Natural killer cell treated with Interleukin-12 subunit alpha and Interleukin-12 subunit beta and Interleukin-15 and Interleukin-18, amount 100 ng/mL, for 72 hours (primary cell): ENCODE data around the gene CNTN4. TPM values are rescaled to one million over a fixed set of nuclear protein-coding genes. Genes with fewer than 3 reads are reported as not detected.
A peak's percentile ranks its signal among the peaks of the same experiment; 100 is the strongest.
"Not testable (repeated sequence)": the region's sequence is repeated elsewhere in the genome, so short reads cannot be mapped to it uniquely, and the experiment has no call there.

Experiments
- ATAC-seq, 2 donors: fragments of 150-1000 bp; cut with Tn5 transposase in 1 of 2; sonication (Bioruptor Pico), chemical (Tn5 transposase) in 1 of 2; 2 replicates each; pipeline ENCODE4 v1.10.0; 2021
- DNase-seq: peaks from one replicate; pipeline ENCODE4 v3.0.0; 2022; ENCODE audit warnings: low spot score
- H3K27ac Mint-ChIP-seq, 2 donors: 1 replicate in 1 of 2; 2 replicates in 1 of 2; pipeline ENCODE4 v1.8.0; 2022; ENCODE audit warnings: mixed read lengths in 2 of 2, mild to moderate bottlenecking in 1 of 2, moderate library complexity in 1 of 2
- H3K27me3 Mint-ChIP-seq, 2 donors: 1 replicate in 1 of 2; 2 replicates in 1 of 2; pipeline ENCODE4 v1.8.0; 2022; ENCODE audit warnings: mixed read lengths in 2 of 2
- H3K36me3 Mint-ChIP-seq: one replicate; pipeline ENCODE4 v1.8.0; 2022; ENCODE audit warnings: mixed read lengths
- H3K4me1 Mint-ChIP-seq, 2 donors: 1 replicate in 1 of 2; 2 replicates in 1 of 2; pipeline ENCODE4 v1.8.0; 2022; ENCODE audit warnings: low read depth in 2 of 2, mixed read lengths in 2 of 2, mild to moderate bottlenecking in 1 of 2
- H3K4me3 Mint-ChIP-seq: one replicate; pipeline ENCODE4 v1.8.0; 2022; ENCODE audit warnings: mixed read lengths
- H3K9me3 Mint-ChIP-seq: 2 replicates; pipeline ENCODE4 v1.8.0; 2022; ENCODE audit warnings: mixed read lengths
- total RNA-seq, 2 donors: library from RNA; stranded (reverse); gene quantifications; one replicate each; pipeline ENCODE4 v1.2.3, GENCODE V29; 2022

Gene CNTN4
- total RNA-seq, 2 donors from 2014 or later: not detected

DNA sequence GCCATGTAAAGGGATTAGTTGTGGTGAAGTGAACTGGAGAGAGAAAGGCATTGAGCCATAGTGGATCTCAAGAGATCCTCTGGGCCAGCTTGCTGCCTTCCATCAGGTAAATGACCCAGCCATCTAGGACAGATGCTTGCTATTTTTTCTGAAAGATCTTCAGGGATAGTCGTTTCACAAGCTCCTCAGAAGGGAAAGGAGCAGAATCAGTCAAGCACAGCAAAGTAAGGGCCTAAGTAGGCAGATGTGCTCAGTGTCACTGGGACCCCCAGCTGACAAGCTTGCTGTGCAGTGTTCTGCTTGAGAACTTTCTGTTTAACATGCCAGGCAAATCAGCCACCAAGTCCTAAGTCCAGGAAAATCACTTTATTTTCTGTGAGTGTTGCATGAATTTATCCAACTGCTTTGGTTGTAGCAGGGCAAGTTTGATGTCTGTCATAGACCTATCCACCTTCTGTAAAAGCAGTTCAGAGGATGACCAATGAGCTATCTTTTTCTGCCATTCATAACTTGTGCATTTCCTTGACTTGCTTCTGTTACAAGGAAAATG is 691.7 kb downstream of the CNTN4 start:
- Mint-ChIP-seq H3K27ac (no peak overlapping the region), H3K27me3 (no peaks in the 10 kb centered on the region), H3K4me1 (no peaks in the 10 kb centered on the region), H3K9me3 (no peaks in the 10 kb centered on the region), H3K36me3 (no peaks in the 10 kb centered on the region), H3K4me3 (no peak overlapping the region)
- ATAC-seq (no peak), DNase-seq (no peak)

DNA sequence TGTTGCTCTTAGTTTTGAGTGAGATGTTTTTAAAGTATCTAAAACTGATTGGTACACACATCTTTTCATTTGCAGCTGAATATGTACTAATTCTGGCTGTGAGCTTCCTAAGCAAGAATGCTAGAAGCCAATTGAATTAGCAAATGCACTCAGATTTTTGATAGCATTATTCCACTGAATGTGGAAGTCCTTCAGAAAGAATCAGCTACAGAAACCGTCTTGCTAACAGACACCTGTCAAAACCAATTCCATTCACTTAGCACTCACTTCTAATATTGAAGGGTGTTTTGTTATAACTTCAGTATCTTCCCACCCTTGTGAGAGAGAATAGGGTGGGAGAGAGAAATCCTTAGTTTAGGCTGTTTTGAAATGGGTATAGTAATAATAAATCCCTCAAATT is 693.8 kb downstream of the CNTN4 start:
- H3K4me3 Mint-ChIP-seq: no peak overlapping the region
- no peak for ATAC-seq

DNA sequence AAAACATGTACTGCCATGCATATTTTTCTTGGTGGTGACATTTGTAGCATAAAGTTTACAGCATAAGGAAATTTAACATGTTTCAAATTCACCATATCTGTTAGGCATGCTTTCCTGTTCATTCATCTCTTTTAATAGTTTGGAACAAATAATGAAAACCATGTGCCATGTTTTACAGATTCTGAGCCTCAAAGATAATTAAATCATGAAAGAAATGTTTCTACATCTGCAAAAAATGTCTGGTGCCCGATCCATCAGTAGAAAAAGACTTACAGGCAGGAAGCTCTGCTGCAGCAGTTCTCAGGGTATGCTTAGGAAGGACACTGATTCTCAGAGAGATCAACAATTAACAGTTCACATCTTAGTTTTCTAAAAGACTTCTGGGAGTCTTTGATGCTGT is 695.3 kb downstream of the CNTN4 start:
- H3K4me1 Mint-ChIP-seq: no peaks in the 10 kb centered on the region
- H3K27me3 Mint-ChIP-seq: no peaks in the 10 kb centered on the region
- no peak overlapping the region for H3K4me3 Mint-ChIP-seq
- H3K9me3 Mint-ChIP-seq: peaks cover 3% of the 10 kb centered on the region
- ATAC-seq (no peak), DNase-seq (no peak)
- H3K27ac Mint-ChIP-seq: no peak overlapping the region
- H3K36me3 Mint-ChIP-seq: no peaks in the 10 kb centered on the region

More for the DNA sequence above, 693.8 kb downstream of the CNTN4 start:
- no peak overlapping the region for H3K27ac Mint-ChIP-seq
- no peaks in the 10 kb centered on the region for H3K36me3 Mint-ChIP-seq
- H3K4me1 Mint-ChIP-seq: no peaks in the 10 kb centered on the region
- H3K27me3 Mint-ChIP-seq: no peaks in the 10 kb centered on the region
- H3K9me3 Mint-ChIP-seq: no peaks in the 10 kb centered on the region
- DNase-seq: no peak

DNA sequence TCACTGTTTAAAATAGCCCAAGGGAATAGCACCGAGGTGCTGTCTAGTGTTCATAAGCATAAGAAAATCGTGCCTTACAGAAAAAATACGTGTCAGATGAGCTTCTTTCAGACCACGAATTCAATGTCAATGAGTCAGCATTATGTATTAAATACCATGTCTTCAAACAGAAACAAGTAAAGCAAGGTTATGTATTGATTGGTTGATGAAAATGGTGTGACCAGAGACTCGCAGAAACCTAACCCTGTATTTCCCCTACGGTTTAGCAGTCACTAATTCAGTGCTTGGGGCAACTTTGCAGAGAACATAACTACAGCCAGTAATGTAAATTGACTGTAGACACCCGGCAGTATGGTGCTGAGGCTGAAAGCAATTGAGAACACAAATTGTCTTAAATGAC is 703.8 kb downstream of the CNTN4 start:
- Mint-ChIP-seq H3K27ac (no peak overlapping the region), H3K4me3 (no peak overlapping the region), H3K9me3 (peaks cover 3% of the 10 kb centered on the region), H3K27me3 (peaks cover 0 to 24% of the 10 kb centered on the region in 2 donors), H3K36me3 (no peaks in the 10 kb centered on the region), H3K4me1 (no peaks in the 10 kb centered on the region)
- ATAC-seq (peak in 1 of 2 donors; percentile 38), DNase-seq (no peak)

DNA sequence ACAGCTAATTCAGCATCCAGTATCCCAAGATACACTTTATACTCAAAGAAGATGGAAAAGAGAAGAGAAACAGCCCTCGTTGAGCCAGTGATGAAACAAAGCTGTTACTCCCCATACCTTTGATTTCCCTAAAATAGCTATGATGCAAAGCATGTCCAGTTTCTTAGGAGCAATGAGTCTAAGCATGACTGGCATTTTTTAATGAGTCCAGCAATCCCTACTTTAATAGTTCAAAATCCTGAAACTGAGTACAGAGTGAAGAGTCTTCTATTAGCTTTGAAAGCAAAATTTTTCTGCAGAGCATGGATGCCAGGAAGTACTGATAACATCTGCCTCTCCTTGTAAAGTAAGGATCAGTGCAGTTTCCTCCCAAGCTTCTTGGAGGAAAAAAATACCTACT is 708.8 kb downstream of the CNTN4 start:
- no peak overlapping the region for H3K4me3 Mint-ChIP-seq
- H3K27ac Mint-ChIP-seq: no peak overlapping the region
- H3K4me1 Mint-ChIP-seq: no peaks in the 10 kb centered on the region
- peaks cover 4 to 6% of the 10 kb centered on the region in 2 donors for H3K27me3 Mint-ChIP-seq
- H3K36me3 Mint-ChIP-seq: no peaks in the 10 kb centered on the region
- no peak for DNase-seq
- ATAC-seq: no peak
- peaks cover 3% of the 10 kb centered on the region for H3K9me3 Mint-ChIP-seq

DNA sequence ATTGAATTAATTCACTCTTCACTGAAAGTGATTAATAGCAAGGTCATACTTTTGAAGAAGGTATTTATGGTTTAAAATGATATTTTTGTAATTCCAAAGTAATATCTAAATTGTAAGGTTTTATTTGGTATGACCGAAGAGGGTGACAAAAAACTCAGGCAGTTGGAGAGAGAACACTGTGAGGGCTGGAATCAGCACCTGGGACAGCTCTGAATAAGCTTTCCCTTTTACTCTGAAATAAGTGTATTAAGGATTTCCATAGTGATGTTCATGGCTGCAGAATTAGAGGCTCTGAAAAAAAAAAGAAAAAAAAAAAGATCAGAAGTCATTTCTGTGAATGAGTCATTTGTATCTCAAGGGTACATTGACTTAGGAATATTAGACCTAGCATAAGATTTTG is 712.1 kb downstream of the CNTN4 start:
- H3K27me3 Mint-ChIP-seq: peaks cover 4 to 19% of the 10 kb centered on the region in 2 donors
- DNase-seq (no peak), ATAC-seq (no peak)
- no peaks in the 10 kb centered on the region for H3K4me1 Mint-ChIP-seq
- no peaks in the 10 kb centered on the region for H3K36me3 Mint-ChIP-seq
- H3K4me3 Mint-ChIP-seq: no peak overlapping the region
- H3K27ac Mint-ChIP-seq: no peak overlapping the region
- peaks cover 3% of the 10 kb centered on the region for H3K9me3 Mint-ChIP-seq

DNA sequence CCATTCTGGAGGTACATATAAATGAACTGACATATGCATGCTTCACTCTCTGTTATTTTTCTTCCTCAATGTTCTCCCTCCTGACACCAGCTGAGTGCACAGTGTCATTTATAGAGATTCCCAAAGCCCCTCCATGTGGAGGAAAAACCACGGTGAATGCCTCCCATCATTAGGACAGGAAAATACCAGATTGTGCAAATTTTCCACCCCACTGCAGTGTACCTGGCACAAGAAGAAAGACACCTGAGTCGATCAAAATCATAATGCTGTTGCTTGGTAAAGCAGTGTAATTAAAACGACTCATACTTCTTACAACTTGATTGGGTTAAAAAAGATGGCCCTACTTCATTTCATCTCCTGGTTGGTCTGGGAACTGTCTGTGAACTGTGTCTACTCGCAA is 720.9 kb downstream of the CNTN4 start:
- H3K27me3 Mint-ChIP-seq: peaks cover 0 to 13% of the 10 kb centered on the region in 2 donors
- H3K27ac Mint-ChIP-seq: no peak overlapping the region
- no peaks in the 10 kb centered on the region for H3K36me3 Mint-ChIP-seq
- ATAC-seq: no peak
- no peak for DNase-seq
- no peaks in the 10 kb centered on the region for H3K9me3 Mint-ChIP-seq
- no peaks in the 10 kb centered on the region for H3K4me1 Mint-ChIP-seq
- H3K4me3 Mint-ChIP-seq: no peak overlapping the region

DNA sequence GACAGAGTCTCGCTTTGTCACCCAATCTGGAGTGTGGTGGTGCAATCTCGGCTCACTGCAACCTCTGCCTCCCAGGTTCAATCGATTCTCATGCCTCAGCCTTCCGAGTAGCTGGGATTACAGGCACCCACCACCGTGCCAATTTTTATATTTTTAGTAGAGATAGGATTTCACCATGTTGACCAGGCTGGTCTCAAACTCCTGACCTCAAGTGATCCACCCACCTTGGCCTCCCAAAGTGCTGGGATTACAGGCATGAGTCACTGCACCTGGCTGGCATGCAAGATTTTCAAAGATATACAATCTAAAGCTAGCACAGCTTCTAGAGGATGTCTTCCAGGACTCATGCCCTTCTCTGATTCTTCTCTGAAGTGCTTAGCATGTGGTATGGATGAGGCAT is 722.3 kb downstream of the CNTN4 start:
- not testable (repeated sequence) for H3K4me1 Mint-ChIP-seq, ATAC-seq, DNase-seq, H3K27ac Mint-ChIP-seq, H3K27me3 Mint-ChIP-seq, H3K36me3 Mint-ChIP-seq, H3K9me3 Mint-ChIP-seq, H3K4me3 Mint-ChIP-seq

DNA sequence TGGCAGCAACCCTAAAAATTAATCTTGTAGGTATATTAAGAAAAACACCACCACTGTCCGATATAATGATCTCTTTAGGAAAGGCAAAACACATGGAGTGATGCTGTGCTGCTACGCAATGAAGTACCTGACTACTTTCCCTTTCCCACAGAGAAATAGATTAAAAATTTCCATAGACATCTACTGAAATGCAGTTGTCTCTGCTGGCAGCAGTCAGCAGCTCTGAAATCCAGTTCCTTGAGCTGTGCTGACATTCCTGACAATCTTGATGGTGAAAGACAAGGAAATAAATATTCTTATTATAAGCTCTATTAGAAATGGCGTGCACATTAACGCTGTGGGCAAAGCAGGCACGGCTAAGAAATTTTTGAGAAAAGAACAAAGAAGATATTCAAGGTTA is 723.9 kb downstream of the CNTN4 start:
- Mint-ChIP-seq H3K4me3 (no peak overlapping the region), H3K27ac (no peak overlapping the region), H3K4me1 (no peaks in the 10 kb centered on the region), H3K36me3 (no peaks in the 10 kb centered on the region), H3K27me3 (peaks cover 0 to 10% of the 10 kb centered on the region in 2 donors), H3K9me3 (no peaks in the 10 kb centered on the region)
- DNase-seq (no peak), ATAC-seq (no peak)

DNA sequence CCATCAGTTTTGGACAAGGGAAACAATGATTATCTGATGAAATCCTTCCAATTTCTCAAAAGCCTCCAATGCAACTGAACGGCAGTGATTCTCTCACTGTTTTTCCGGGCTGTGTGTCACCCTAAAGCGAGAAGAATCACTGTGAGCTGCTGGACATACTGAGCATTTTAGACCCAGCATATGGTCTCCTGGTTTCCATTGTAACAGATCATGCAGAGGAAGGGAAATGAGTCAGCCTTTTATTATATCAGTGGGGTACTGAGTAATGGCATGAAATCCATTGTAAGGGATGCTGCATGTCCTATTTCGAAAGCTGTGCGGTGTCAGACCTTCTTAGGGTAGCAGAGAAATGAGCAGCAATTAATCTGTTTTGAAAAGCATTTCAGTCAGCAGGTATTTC is 724.4 kb downstream of the CNTN4 start:
- H3K4me1 Mint-ChIP-seq: no peaks in the 10 kb centered on the region
- H3K4me3 Mint-ChIP-seq: no peak overlapping the region
- DNase-seq: no peak

DNA sequence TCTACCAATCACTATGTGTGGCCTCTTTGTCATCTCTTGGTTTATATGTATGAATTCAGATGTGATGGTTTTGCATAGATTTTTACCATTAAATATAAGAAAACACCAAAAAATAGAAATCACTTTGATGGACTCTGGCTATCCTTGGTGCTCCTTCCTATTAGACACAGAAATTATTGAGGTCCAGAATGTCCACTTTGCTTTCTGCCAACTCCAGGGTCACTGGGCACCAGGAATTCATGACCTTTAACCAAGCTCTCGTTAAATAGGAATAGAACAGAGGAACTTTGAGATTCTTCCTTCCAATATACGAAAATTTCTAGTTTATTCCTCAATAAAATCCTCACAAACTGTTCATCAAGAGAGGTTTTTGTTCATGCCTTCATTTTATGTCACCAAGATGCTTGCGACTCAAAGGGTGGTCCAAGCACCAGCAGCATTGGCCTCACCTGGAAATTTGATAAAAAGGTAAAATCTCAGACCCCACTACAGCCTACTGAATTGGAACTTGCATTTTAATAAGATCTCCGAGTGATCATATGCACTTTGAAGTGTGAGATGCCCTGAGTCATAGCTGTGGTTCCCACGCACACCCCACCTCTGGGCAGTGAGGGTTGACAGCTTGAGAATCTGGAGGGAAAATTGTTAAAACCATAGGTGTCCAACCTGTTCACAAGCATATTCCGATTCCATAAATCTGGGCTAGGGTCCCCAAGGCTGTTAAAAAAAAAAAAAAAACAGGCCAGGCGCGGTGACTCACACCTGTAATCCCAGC is 725.0 kb downstream of the CNTN4 start:
- H3K9me3 Mint-ChIP-seq: no peaks in the 10 kb centered on the region
- peaks cover 0 to 10% of the 10 kb centered on the region in 2 donors for H3K27me3 Mint-ChIP-seq
- no peaks in the 10 kb centered on the region for H3K4me1 Mint-ChIP-seq
- no peak overlapping the region for H3K4me3 Mint-ChIP-seq
- DNase-seq: no peak
- no peak overlapping the region for H3K27ac Mint-ChIP-seq
- no peaks in the 10 kb centered on the region for H3K36me3 Mint-ChIP-seq
- ATAC-seq: no peak

More for the DNA sequence above, 724.4 kb downstream of the CNTN4 start:
- Mint-ChIP-seq H3K27me3 (peaks cover 0 to 10% of the 10 kb centered on the region in 2 donors), H3K36me3 (no peaks in the 10 kb centered on the region), H3K27ac (no peak overlapping the region), H3K9me3 (no peaks in the 10 kb centered on the region)
- no peak for ATAC-seq

DNA sequence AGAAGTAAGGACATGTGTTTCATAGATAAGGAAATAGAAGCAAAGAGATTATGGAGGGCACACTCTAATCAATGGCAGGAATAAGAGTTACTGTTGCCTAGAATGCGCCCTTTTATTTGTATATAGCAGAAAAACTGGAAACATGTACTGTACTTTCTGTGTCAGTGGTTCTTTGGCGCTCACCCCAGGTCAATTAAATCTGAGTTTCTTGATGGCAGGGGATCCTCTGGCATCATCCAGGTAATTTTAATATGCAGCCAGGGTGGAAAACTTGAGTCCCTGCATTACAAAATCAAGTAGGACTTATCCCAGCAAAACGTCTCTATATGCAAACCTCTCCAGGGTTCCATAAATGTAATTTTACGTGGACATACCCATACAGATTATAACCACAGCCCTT is 727.4 kb downstream of the CNTN4 start:
- no peak overlapping the region for H3K27ac Mint-ChIP-seq
- no peaks in the 10 kb centered on the region for H3K4me1 Mint-ChIP-seq
- DNase-seq (no peak), ATAC-seq (no peak)
- H3K36me3 Mint-ChIP-seq: no peaks in the 10 kb centered on the region
- H3K9me3 Mint-ChIP-seq: no peaks in the 10 kb centered on the region
- H3K4me3 Mint-ChIP-seq: no peak overlapping the region
- peaks cover 0 to 18% of the 10 kb centered on the region in 2 donors for H3K27me3 Mint-ChIP-seq

DNA sequence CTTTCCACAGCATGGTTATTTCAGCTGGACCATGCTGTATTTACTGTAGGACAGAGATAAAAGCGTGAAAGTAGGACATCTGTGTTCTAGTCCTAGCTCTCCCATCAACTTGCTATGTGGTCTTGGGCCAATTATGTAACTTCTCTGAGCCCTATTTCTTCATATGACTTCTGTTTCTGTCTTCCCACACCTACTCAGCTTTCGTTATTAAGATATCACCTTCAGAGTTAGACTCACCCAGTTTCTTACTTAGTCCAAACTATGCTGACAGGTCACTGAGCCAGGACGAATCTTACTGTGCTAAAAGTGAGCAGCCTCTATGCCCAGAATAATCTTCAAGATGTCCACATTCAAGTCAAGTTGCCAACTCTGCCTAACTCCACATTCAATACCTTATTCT is 727.8 kb downstream of the CNTN4 start:
- H3K27ac Mint-ChIP-seq: no peak overlapping the region
- DNase-seq (no peak), ATAC-seq (no peak)
- no peaks in the 10 kb centered on the region for H3K9me3 Mint-ChIP-seq
- no peak overlapping the region for H3K4me3 Mint-ChIP-seq
- H3K27me3 Mint-ChIP-seq: peaks cover 0 to 18% of the 10 kb centered on the region in 2 donors
- no peaks in the 10 kb centered on the region for H3K4me1 Mint-ChIP-seq
- no peaks in the 10 kb centered on the region for H3K36me3 Mint-ChIP-seq

DNA sequence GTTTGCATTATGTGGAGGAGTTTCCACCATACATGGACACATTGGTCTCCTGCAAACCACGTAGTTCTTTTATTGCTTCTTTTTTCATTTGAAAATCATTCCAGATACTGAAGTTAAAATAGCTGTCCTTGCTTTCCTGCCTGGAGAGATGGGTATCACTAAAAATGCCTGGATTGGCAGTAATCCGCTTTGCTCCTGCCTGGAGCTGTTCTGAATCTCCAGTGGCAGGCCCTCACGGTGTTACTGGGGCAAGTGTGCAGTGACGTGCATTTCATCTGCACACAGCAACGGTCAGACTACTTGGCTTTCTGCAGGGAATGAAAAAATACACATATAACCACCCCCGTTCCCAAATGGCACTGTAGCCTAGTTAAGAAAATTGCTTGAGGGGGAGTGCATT is 738.6 kb downstream of the CNTN4 start:
- no peak for DNase-seq
- Mint-ChIP-seq H3K27me3 (peaks cover 2 to 4% of the 10 kb centered on the region in 2 donors), H3K9me3 (no peaks in the 10 kb centered on the region), H3K27ac (no peak overlapping the region), H3K36me3 (no peaks in the 10 kb centered on the region), H3K4me3 (no peak overlapping the region), H3K4me1 (no peaks in the 10 kb centered on the region)
- ATAC-seq: no peak

DNA sequence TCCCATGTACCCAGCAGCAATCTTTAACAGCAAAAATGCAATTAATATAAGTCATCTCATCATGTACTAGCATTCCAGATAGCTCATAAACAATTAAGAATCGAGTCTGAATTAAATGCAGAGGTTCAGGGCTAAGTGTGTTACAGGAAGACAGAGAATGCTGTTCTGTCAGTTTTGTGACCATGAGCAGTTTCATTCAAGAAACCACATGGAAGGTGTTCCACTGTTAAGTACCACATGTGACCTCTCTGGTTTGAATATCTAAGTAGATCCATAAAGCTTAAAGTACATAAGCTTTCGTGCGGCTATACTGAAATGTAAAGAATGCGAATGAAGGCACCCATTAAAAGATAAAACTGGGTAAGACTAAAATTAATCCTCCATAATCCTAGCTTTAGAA is 739.2 kb downstream of the CNTN4 start:
- Mint-ChIP-seq H3K27ac (no peak overlapping the region), H3K36me3 (no peaks in the 10 kb centered on the region), H3K9me3 (no peaks in the 10 kb centered on the region), H3K4me1 (no peaks in the 10 kb centered on the region), H3K27me3 (no peaks in the 10 kb centered on the region), H3K4me3 (no peak overlapping the region)
- DNase-seq (no peak), ATAC-seq (no peak)
